Subcutaneous abdominal adipose tissue (tissue), 5 donors: Measurements from ENCODE around the gene ADK.
"Not testable (repeated sequence)": the region's sequence is repeated elsewhere in the genome, so short reads cannot be mapped to it uniquely, and the experiment has no call there.

Source experiments
- H3K27ac ChIP-seq: one replicate; pipeline ENCODE4 v1.7.0; 2013; ENCODE audit warnings: low read depth, mild to moderate bottlenecking, inconsistent platforms, low read length, moderate library complexity
- H3K27me3 ChIP-seq, 5 donors: one replicate each; pipeline ENCODE4 v1.7.0; 2013; ENCODE audit warnings: low read length in 5 of 5, inconsistent platforms in 1 of 5; ENCODE audit not compliant: control insufficient read depth in 5 of 5, insufficient read depth in 4 of 5
- H3K36me3 ChIP-seq, 5 donors: one replicate each; pipeline ENCODE4 v1.7.0; 2013; ENCODE audit warnings: low read length in 5 of 5; ENCODE audit not compliant: control insufficient read depth in 5 of 5, insufficient read depth in 5 of 5
- H3K4me1 ChIP-seq, 5 donors: one replicate each; pipeline ENCODE4 v1.7.0; 2013; ENCODE audit warnings: low read length in 5 of 5, mild to moderate bottlenecking in 3 of 5, moderate library complexity in 1 of 5; ENCODE audit not compliant: control insufficient read depth in 5 of 5, insufficient read depth in 5 of 5
- H3K4me3 ChIP-seq, 5 donors: one replicate each; pipeline ENCODE4 v1.7.0; 2013; ENCODE audit warnings: low read length in 5 of 5, low read depth in 1 of 5
- H3K9ac ChIP-seq, 5 donors: one replicate each; pipeline ENCODE4 v1.7.0; 2013; ENCODE audit warnings: low read length in 5 of 5, mild to moderate bottlenecking in 4 of 5, moderate library complexity in 3 of 5
- H3K9me3 ChIP-seq, 5 donors: one replicate each; pipeline ENCODE4 v1.7.0; 2013; ENCODE audit warnings: low read length in 5 of 5; ENCODE audit not compliant: control insufficient read depth in 5 of 5
- donor health status: healthy.
- donor health status: healthy.
- donor health status: healthy.
- donor health status: healthy.
- donor health status: healthy.

Gene ADK

GRCh38 chr10:74178042-74178791 lies 27.2 kb downstream of the ADK start:
- Histone ChIP-seq H3K27me3 (no peaks in the 10 kb centered on the region), H3K9me3 (no peaks in the 10 kb centered on the region), H3K4me1 (peaks cover 0 to 36% (median 18%) of the 10 kb centered on the region in 5 donors), H3K27ac (no peak overlapping the region), H3K9ac (no peak overlapping the region), H3K4me3 (peak overlapping the region in 1 of 5 donors; percentile 15), H3K36me3 (no peaks in the 10 kb centered on the region)

GRCh38 chr10:74179111-74179710 lies 28.2 kb downstream of the ADK start:
- Histone ChIP-seq H3K4me1 (peaks cover 0 to 36% (median 18%) of the 10 kb centered on the region in 5 donors), H3K27ac (peak overlapping the region; percentile 28), H3K36me3 (no peaks in the 10 kb centered on the region), H3K27me3 (no peaks in the 10 kb centered on the region), H3K9me3 (no peaks in the 10 kb centered on the region), H3K4me3 (no peak overlapping the region), H3K9ac (no peak overlapping the region)

GRCh38 chr10:74186678-74187077 lies 35.7 kb downstream of the ADK start:
- Histone ChIP-seq H3K27ac (no peak overlapping the region), H3K27me3 (no peaks in the 10 kb centered on the region), H3K36me3 (no peaks in the 10 kb centered on the region), H3K4me1 (peaks cover 3 to 33% (median 20%) of the 10 kb centered on the region in 5 donors), H3K4me3 (no peak overlapping the region), H3K9ac (no peak overlapping the region), H3K9me3 (no peaks in the 10 kb centered on the region)

DNA sequence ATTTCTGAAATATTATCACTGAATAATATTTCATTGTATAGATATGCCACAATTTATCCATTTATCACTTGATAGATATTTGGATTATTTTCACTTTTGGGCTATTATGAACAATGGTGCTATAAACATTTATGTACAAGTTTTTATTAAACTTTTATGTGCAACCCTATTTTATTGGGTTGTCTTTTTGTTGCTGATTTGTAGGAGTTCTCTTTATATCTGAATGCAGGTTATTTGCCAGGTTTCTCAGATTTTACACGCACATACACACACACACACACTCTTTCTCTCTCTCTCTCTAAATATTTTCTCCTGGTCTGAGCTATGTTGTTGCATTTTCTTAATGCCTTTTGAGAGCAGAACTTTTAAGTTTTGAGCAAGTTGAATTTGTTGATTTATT lies 36.2 kb downstream of the ADK start:
- H3K4me3 ChIP-seq = no peak overlapping the region
- peak overlapping the region in 1 of 5 donors; percentile 3 for H3K9ac ChIP-seq
- no peaks in the 10 kb centered on the region for H3K36me3 ChIP-seq
- no peaks in the 10 kb centered on the region for H3K27me3 ChIP-seq
- peak overlapping the region; percentile 67 for H3K27ac ChIP-seq
- H3K4me1 ChIP-seq = peaks cover 3 to 28% (median 18%) of the 10 kb centered on the region in 5 donors
- H3K9me3 ChIP-seq = no peaks in the 10 kb centered on the region

- H3K9ac ChIP-seq = not testable (repeated sequence)
- peaks cover 3 to 28% (median 18%) of the 10 kb centered on the region in 5 donors for H3K4me1 ChIP-seq
These were observed 37.6 kb downstream of the ADK start for GRCh38 chr10:74188617-74189016.

DNA sequence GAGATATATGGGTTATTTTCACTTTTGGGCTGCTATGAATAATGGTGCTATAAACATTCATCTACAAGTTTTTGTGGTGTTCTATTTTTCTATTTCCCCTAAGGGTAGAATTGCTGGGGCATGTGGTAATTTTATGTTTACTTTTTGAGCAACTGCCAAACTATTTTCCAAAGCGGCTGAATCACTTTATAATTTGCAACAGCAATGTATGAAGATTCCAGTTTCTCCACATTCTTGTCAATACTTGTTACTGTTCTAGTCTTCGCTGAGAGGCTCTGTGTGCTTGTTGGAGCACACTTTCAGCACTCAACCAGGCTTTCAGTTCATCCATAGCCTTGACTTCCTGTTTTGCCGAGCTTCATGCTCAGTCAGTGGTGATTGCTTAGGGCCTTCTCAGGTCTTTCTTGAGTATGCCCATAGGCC lies 39.0 kb downstream of the ADK start:
- no peaks in the 10 kb centered on the region for H3K9me3 ChIP-seq
- H3K9ac ChIP-seq = peak overlapping the region in 1 of 5 donors; percentile 62
- H3K27ac ChIP-seq = peak overlapping the region; percentile 94
- H3K36me3 ChIP-seq = no peaks in the 10 kb centered on the region
- peaks cover 3 to 34% (median 18%) of the 10 kb centered on the region in 5 donors for H3K4me1 ChIP-seq
- no peaks in the 10 kb centered on the region for H3K27me3 ChIP-seq
- peak overlapping the region in 3 of 5 donors; percentile 16 to 53 (median 37) for H3K4me3 ChIP-seq

More at GRCh38 chr10:74188617-74189016, 37.6 kb downstream of the ADK start:
- not testable (repeated sequence) for H3K27ac ChIP-seq, H3K4me3 ChIP-seq, H3K36me3 ChIP-seq, H3K9me3 ChIP-seq, H3K27me3 ChIP-seq

- Histone ChIP-seq H3K4me1 (peaks cover 3 to 34% (median 20%) of the 10 kb centered on the region in 5 donors), H3K27me3 (no peaks in the 10 kb centered on the region), H3K9ac (peak overlapping the region in 2 of 5 donors; percentile 56 to 62), H3K4me3 (peak overlapping the region in 2 of 5 donors; percentile 16 to 53), H3K36me3 (no peaks in the 10 kb centered on the region), H3K27ac (peak overlapping the region; percentile 94), H3K9me3 (no peaks in the 10 kb centered on the region)
These were observed 39.5 kb downstream of the ADK start for GRCh38 chr10:74190494-74190893.

DNA sequence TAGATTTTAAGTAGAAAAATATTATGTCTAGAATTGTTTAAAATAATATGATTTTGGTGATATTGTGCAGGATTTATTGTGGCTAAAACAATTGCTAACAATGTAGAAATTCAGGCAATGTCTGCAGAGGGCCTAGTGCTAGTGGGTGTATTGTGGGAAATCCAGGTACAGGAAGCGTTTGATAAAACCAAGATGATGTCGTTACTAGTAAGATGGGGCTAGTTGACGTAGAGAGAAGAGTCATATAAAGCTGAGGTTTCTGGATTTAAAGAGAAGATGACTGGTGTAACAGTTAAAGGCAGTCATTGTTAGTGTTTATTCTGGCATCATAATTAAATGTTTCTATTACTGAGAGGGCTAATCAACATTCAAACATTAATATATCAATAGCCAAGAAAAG lies 43.5 kb downstream of the ADK start:
- Histone ChIP-seq H3K9me3 (no peaks in the 10 kb centered on the region), H3K4me1 (peaks cover 3 to 30% (median 26%) of the 10 kb centered on the region in 5 donors), H3K27me3 (no peaks in the 10 kb centered on the region), H3K27ac (no peak overlapping the region), H3K4me3 (no peak overlapping the region), H3K9ac (no peak overlapping the region), H3K36me3 (no peaks in the 10 kb centered on the region)

DNA sequence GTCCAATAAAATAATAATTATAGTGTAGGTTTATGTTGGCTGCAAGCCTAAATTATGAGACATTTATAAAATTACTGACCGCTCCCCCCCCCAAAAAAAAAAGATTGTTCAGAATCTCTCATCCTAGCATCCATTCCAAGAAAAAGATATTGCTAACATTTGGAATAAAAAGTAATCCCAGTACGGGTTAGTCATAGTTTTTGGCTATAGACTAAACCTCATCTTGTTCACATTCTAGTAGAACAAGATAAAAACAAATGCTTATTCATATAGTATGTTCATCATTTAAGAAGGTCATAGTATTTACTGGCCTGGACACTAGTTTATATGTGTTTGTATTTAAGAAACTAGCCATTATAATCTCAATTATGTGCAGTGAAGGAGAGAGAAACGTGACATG lies 44.0 kb downstream of the ADK start:
- Histone ChIP-seq H3K9me3 (no peaks in the 10 kb centered on the region), H3K4me1 (peaks cover 3 to 26% (median 22%) of the 10 kb centered on the region in 5 donors), H3K27ac (no peak overlapping the region), H3K36me3 (no peaks in the 10 kb centered on the region), H3K9ac (no peak overlapping the region), H3K27me3 (no peaks in the 10 kb centered on the region), H3K4me3 (no peak overlapping the region)

- Histone ChIP-seq H3K4me1 (peaks cover 0 to 13% (median 8%) of the 10 kb centered on the region in 5 donors), H3K36me3 (peaks cover 0 to 15% (median 4%) of the 10 kb centered on the region in 5 donors), H3K9me3 (no peaks in the 10 kb centered on the region), H3K27ac (no peak overlapping the region), H3K27me3 (no peaks in the 10 kb centered on the region), H3K9ac (no peak overlapping the region), H3K4me3 (no peak overlapping the region)
These were observed 48.3 kb downstream of the ADK start for GRCh38 chr10:74199315-74199714.
